HepG2 (cell line): Measurements from ENCODE around the gene CHN2. TPM values are rescaled to one million over a fixed set of nuclear protein-coding genes. Genes with fewer than 3 reads are reported as not detected.
A peak's percentile ranks its signal among the peaks of the same experiment; 100 is the strongest.

Source experiments
- FOXA3 ChIP-seq: IDR thresholded peaks from 2 replicates; pipeline ENCODE4 v1.6.1; 2016; ENCODE audit warnings: missing genetic modification reagents, missing compliant biosample characterization
- HNRNPH1 ChIP-seq: fragments of 200-400 bp; formaldehyde crosslinking; optimal IDR thresholded peaks from 2 replicates; pipeline ENCODE3; 2017; ENCODE audit warnings: mild to moderate bottlenecking, low read depth, low read length
- HNRNPL ChIP-seq: fragments of 200-400 bp; formaldehyde crosslinking; IDR thresholded peaks from 2 replicates; pipeline ENCODE4 v1.6.1; 2017; ENCODE audit warnings: mild to moderate bottlenecking, low read depth, low read length
- HOXD1 ChIP-seq: sonication (generic); formaldehyde crosslinking; IDR thresholded peaks from 2 replicates; pipeline ENCODE4 v1.5.0; 2020; ENCODE audit warnings: missing genetic modification reagents
- ISL2 ChIP-seq: sonication (generic); formaldehyde crosslinking; IDR thresholded peaks from 2 replicates; pipeline ENCODE4 v1.5.0; 2020; ENCODE audit warnings: missing genetic modification reagents
- KLF15 ChIP-seq: sonication (generic); formaldehyde crosslinking; IDR thresholded peaks from 2 replicates; pipeline ENCODE4 v1.8.1; 2023; ENCODE audit warnings: borderline replicate concordance, mild to moderate bottlenecking, inconsistent platforms, missing genetic modification reagents, mixed read lengths
- MIXL1 ChIP-seq: IDR thresholded peaks from 2 replicates; pipeline ENCODE4 v1.6.1; 2016
- NR2F1 ChIP-seq, 2 experiments: fragments of 450-650 bp in 1 of 2; formaldehyde crosslinking in 1 of 2; IDR thresholded peaks; 2 replicates each; pipeline versions ENCODE4 v1.5.0 to v1.6.1; 2016 to 2020; ENCODE audit warnings: mild to moderate bottlenecking in 1 of 2, missing compliant biosample characterization in 1 of 2, missing genetic modification reagents in 1 of 2, moderate library complexity in 1 of 2
- PHF8 ChIP-seq: sonication (generic); formaldehyde crosslinking; IDR thresholded peaks from 2 replicates; pipeline ENCODE4 v1.5.0; 2020; ENCODE audit warnings: missing genetic modification reagents
- SOX5 ChIP-seq: IDR thresholded peaks from 2 replicates; pipeline ENCODE4 v1.6.1; 2016; ENCODE audit warnings: borderline replicate concordance
- SRY ChIP-seq: sonication (generic); formaldehyde crosslinking; IDR thresholded peaks from 2 replicates; pipeline ENCODE4 v1.8.0; 2022; ENCODE audit warnings: mild to moderate bottlenecking, missing genetic modification reagents
- YEATS4 ChIP-seq: sonication (generic); formaldehyde crosslinking; IDR thresholded peaks from 2 replicates; pipeline ENCODE4 v1.4.0; 2020; ENCODE audit warnings: missing genetic modification reagents, borderline replicate concordance
- ZNF12 ChIP-seq: sonication (generic); formaldehyde crosslinking; IDR thresholded peaks from 2 replicates; pipeline ENCODE4 v1.5.0; 2020; ENCODE audit warnings: missing genetic modification reagents
- ZNF143 ChIP-seq: sonication (generic); formaldehyde crosslinking; IDR thresholded peaks from 2 replicates; pipeline ENCODE4 v1.4.0; 2020; ENCODE audit warnings: missing genetic modification reagents
- ZNF292 ChIP-seq: sonication (generic); formaldehyde crosslinking; IDR thresholded peaks from 2 replicates; pipeline ENCODE4 v1.8.1; 2022; ENCODE audit warnings: mild to moderate bottlenecking, low read depth, missing genetic modification reagents, borderline replicate concordance
- ZNF780A ChIP-seq: sonication (generic); formaldehyde crosslinking; IDR thresholded peaks from 2 replicates; pipeline ENCODE4 v1.8.0; 2022; ENCODE audit warnings: mild to moderate bottlenecking, missing genetic modification reagents, moderate library complexity
- ZNF782 ChIP-seq: sonication (generic); formaldehyde crosslinking; IDR thresholded peaks from 2 replicates; pipeline ENCODE4 v1.4.0; 2020; ENCODE audit warnings: missing genetic modification reagents, mild to moderate bottlenecking, borderline replicate concordance
- ZNF883 ChIP-seq: sonication (generic); formaldehyde crosslinking; IDR thresholded peaks from 2 replicates; pipeline ENCODE4 v1.5.1; 2020; ENCODE audit warnings: mild to moderate bottlenecking, missing genetic modification reagents; ENCODE audit errors: not compliant biosample characterization
- polyA plus RNA-seq, 8 experiments: library from polyadenylated mRNA; depleted of rRNA in 3 of 8; stranded (reverse) in 7 of 8; unstranded in 1 of 8; fragments of >200 nt; fragmentation: Illumina TruSeq in 4 of 8; extraction: Trizol in 4 of 8; gene quantifications; 2 replicates each; pipeline versions ENCODE4 v1.2.1 to v1.2.3, GENCODE V29; 2011 to 2016; ENCODE audit warnings: low read depth in 4 of 8, missing spikeins in 1 of 8, mixed read lengths in 1 of 8; ENCODE audit not compliant: insufficient read depth in 1 of 8
- total RNA-seq, 5 experiments: library from RNA; depleted of rRNA; stranded (reverse); fragments of >200 nt; fragmentation: Illumina TruSeq; extraction: Trizol; gene quantifications; 2 replicates each; pipeline ENCODE4 v1.2.3, GENCODE V29; 2016; ENCODE audit warnings: low read depth in 1 of 5
- TF ChIP-seq, protein P1 (sequence below): IDR thresholded peaks from 2 replicates; pipeline ENCODE4 v1.6.1; 2016; ENCODE audit warnings: missing compliant biosample characterization, missing genetic modification reagents, borderline replicate concordance
- TF ChIP-seq, protein P2 (sequence below): sonication (generic); formaldehyde crosslinking; IDR thresholded peaks from 2 replicates; pipeline ENCODE4 v1.4.0; 2020; ENCODE audit warnings: missing genetic modification reagents
- TF ChIP-seq, protein P3 (sequence below): sonication (generic); formaldehyde crosslinking; IDR thresholded peaks from 2 replicates; pipeline ENCODE4 v1.4.0; 2020; ENCODE audit warnings: missing genetic modification reagents, borderline replicate concordance
- TF ChIP-seq, protein P4 (sequence below): sonication (generic); formaldehyde crosslinking; IDR thresholded peaks from 2 replicates; pipeline ENCODE4 v1.8.1; 2022; ENCODE audit warnings: low read depth, mild to moderate bottlenecking, missing genetic modification reagents

The CHN2 gene
- total and polyA plus RNA-seq, 2 of the 13 experiments (the other 11 are each of a cell fraction or from before 2014, with no cell fraction given), result 23.5 to 30.5 TPM

DNA sequence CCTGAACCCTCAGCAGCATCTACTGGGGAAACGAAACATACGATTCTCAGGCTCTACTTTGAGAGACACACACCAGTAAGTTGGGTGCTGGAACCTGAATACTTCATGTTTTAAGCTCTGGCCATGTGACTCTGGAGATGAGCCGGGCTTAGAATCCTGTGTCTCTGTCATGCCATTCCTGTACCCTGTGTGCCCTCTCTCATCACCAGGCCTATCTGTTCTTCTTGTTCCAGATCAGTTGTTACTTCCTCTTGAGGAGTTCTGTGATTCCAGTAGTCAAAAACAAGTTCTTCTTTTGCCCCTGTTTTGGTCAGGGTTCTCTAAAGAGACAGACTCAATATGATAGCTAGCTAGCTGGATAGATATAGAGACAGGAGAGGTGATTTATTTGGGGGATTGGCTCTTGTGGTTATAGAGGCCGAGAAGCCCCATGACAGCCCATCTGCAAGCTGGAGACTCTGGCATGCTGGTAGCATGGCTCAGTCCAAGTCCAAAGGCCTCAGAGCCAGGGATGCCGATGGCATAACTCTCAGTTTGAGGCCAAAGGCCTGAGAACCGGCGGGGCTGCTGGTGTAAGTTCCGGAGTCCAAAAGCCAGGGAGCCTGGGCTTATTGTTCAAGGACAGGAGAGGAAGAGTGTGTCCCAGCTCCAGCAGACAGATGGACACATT, 54.3 kb downstream of the CHN2 start (continued):
- TF ChIP-seq, protein P1, sequence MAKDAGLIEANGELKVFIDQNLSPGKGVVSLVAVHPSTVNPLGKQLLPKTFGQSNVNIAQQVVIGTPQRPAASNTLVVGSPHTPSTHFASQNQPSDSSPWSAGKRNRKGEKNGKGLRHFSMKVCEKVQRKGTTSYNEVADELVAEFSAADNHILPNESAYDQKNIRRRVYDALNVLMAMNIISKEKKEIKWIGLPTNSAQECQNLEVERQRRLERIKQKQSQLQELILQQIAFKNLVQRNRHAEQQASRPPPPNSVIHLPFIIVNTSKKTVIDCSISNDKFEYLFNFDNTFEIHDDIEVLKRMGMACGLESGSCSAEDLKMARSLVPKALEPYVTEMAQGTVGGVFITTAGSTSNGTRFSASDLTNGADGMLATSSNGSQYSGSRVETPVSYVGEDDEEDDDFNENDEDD (CRISPR knock-in tag), result peak; percentile 31; the same call in 1 of the 2 replicates
- TF ChIP-seq, protein P2, sequence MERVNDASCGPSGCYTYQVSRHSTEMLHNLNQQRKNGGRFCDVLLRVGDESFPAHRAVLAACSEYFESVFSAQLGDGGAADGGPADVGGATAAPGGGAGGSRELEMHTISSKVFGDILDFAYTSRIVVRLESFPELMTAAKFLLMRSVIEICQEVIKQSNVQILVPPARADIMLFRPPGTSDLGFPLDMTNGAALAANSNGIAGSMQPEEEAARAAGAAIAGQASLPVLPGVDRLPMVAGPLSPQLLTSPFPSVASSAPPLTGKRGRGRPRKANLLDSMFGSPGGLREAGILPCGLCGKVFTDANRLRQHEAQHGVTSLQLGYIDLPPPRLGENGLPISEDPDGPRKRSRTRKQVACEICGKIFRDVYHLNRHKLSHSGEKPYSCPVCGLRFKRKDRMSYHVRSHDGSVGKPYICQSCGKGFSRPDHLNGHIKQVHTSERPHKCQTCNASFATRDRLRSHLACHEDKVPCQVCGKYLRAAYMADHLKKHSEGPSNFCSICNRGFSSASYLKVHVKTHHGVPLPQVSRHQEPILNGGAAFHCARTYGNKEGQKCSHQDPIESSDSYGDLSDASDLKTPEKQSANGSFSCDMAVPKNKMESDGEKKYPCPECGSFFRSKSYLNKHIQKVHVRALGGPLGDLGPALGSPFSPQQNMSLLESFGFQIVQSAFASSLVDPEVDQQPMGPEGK (CRISPR knock-in tag), result peak; percentile 61
- TF ChIP-seq HNRNPH1 (no peak), YEATS4 (CRISPR knock-in tag) (peak; percentile 87), NR2F1 (CRISPR knock-in tag; IDR thresholded peaks at IDR 0.05) (peak; percentile 68 to 82), SRY (CRISPR knock-in tag) (0 out of 2 replicates have a peak, but pooled peaks have one; percentile 25), ZNF12 (0 out of 2 replicates have a peak, but pooled peaks have one; percentile 52), ZNF780A (CRISPR knock-in tag) (no peak), ZNF292 (peak; percentile 70; the same call in 1 of the 2 replicates), HNRNPL (0 out of 2 replicates have a peak, but pooled peaks have one; percentile 50), ZNF782 (CRISPR knock-in tag) (peak; percentile 53; the same call in 1 of the 2 replicates), MIXL1 (CRISPR knock-in tag) (peak; percentile 86), KLF15 (CRISPR knock-in tag) (no peak), SOX5 (CRISPR knock-in tag) (peak; percentile 77), ZNF143 (CRISPR knock-in tag) (peak; percentile 45; the same call in 1 of the 2 replicates), HOXD1 (CRISPR knock-in tag) (no peak), FOXA3 (CRISPR knock-in tag) (peak; percentile 67), ISL2 (CRISPR knock-in tag) (peak; percentile 72), ZNF883 (CRISPR knock-in tag) (peak; percentile 35), PHF8 (CRISPR knock-in tag) (0 out of 2 replicates have a peak, but pooled peaks have one; percentile 33)
- TF ChIP-seq, protein P3, sequence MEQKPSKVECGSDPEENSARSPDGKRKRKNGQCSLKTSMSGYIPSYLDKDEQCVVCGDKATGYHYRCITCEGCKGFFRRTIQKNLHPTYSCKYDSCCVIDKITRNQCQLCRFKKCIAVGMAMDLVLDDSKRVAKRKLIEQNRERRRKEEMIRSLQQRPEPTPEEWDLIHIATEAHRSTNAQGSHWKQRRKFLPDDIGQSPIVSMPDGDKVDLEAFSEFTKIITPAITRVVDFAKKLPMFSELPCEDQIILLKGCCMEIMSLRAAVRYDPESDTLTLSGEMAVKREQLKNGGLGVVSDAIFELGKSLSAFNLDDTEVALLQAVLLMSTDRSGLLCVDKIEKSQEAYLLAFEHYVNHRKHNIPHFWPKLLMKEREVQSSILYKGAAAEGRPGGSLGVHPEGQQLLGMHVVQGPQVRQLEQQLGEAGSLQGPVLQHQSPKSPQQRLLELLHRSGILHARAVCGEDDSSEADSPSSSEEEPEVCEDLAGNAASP (CRISPR knock-in tag), result peak; percentile 65; the same call in 1 of the 2 replicates
- TF ChIP-seq, protein P4, sequence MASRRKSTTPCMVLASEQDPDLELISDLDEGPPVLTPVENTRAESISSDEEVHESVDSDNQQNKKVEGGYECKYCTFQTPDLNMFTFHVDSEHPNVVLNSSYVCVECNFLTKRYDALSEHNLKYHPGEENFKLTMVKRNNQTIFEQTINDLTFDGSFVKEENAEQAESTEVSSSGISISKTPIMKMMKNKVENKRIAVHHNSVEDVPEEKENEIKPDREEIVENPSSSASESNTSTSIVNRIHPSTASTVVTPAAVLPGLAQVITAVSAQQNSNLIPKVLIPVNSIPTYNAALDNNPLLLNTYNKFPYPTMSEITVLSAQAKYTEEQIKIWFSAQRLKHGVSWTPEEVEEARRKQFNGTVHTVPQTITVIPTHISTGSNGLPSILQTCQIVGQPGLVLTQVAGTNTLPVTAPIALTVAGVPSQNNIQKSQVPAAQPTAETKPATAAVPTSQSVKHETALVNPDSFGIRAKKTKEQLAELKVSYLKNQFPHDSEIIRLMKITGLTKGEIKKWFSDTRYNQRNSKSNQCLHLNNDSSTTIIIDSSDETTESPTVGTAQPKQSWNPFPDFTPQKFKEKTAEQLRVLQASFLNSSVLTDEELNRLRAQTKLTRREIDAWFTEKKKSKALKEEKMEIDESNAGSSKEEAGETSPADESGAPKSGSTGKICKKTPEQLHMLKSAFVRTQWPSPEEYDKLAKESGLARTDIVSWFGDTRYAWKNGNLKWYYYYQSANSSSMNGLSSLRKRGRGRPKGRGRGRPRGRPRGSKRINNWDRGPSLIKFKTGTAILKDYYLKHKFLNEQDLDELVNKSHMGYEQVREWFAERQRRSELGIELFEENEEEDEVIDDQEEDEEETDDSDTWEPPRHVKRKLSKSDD (CRISPR knock-in tag), result peak; percentile 77; the same call in 1 of the 2 replicates
